GM12865 (cell line): ENCODE results near the gene CD72.
A peak's percentile ranks its signal among the peaks of the same experiment; 100 is the strongest.

Experiments
- DNase-seq: peaks from one replicate; pipeline ENCODE4 v3.0.0; 2010; ENCODE audit warnings: low read depth
- H3K4me3 ChIP-seq: 2 replicates; pipeline ENCODE4 v1.5.1; 2011; ENCODE audit warnings: mild to moderate bottlenecking, low read depth, low read length, control low read depth
- TF ChIP-seq, protein P1 (sequence below): IDR thresholded peaks from 2 replicates; pipeline ENCODE4 v1.5.1; 2011; ENCODE audit warnings: low read length, control low read depth, low read depth, inconsistent platforms; ENCODE audit not compliant: insufficient read depth; ENCODE audit errors: missing control alignments

CD72 gene

DNA sequence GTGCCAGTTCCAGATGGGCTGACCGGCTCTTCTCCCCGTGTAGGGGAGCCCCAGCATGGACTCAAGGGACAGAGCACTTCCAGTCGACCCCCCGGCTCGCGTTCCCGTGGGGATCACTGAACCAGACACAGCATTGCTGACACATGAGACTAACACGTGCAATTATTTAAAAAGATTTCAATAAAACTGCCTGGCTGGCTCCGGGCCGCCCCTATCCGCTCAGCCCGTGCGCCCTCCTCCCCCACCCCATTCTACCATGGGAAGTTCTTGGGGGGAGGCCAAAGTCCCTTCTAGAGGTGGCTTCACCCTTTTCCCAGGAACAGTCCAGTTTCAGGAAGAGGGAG is 8.4 kb downstream of the CD72 start:
- H3K4me3 ChIP-seq = no peak overlapping the region
- TF ChIP-seq, protein P1, sequence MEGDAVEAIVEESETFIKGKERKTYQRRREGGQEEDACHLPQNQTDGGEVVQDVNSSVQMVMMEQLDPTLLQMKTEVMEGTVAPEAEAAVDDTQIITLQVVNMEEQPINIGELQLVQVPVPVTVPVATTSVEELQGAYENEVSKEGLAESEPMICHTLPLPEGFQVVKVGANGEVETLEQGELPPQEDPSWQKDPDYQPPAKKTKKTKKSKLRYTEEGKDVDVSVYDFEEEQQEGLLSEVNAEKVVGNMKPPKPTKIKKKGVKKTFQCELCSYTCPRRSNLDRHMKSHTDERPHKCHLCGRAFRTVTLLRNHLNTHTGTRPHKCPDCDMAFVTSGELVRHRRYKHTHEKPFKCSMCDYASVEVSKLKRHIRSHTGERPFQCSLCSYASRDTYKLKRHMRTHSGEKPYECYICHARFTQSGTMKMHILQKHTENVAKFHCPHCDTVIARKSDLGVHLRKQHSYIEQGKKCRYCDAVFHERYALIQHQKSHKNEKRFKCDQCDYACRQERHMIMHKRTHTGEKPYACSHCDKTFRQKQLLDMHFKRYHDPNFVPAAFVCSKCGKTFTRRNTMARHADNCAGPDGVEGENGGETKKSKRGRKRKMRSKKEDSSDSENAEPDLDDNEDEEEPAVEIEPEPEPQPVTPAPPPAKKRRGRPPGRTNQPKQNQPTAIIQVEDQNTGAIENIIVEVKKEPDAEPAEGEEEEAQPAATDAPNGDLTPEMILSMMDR = no peak
- DNase-seq = no peak

DNA sequence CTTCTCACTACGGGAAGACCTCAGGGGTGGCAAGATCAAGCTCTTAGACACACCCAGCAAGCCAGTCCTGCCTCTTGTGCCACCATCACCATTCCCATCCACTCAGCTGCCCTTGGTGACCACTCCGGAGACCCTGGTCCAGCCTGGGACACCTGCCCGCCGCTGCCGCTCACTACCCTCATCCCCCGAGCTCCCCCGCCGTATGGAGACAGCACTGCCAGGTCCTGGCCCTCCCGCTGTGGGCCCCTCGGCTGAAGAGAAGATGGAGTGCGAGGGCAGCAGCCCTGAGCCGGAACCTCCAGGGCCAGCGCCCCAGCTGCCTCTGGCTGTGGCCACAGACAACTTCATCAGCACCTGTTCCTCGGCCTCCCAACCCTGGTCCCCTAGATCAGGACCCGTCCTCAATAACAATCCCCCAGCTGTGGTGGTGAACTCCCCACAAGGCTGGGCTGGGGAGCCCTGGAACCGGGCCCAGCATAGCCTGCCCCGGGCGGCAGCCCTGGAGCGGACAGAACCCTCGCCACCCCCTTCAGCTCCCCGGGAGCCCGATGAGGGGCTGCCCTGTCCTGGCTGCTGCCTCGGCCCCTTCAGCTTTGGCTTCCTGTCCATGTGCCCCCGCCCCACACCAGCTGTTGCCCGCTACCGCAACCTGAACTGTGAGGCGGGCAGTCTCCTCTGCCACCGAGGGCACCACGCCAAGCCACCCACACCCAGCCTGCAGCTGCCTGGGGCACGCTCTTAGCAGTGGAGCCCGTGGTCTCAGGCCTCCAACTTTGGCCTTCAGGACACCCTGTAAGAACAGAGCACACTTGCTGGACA is 9.0 kb downstream of the CD72 start:
- DNase-seq = no peak
- no peak overlapping the region for H3K4me3 ChIP-seq
- TF ChIP-seq, protein P1 = no peak

DNA sequence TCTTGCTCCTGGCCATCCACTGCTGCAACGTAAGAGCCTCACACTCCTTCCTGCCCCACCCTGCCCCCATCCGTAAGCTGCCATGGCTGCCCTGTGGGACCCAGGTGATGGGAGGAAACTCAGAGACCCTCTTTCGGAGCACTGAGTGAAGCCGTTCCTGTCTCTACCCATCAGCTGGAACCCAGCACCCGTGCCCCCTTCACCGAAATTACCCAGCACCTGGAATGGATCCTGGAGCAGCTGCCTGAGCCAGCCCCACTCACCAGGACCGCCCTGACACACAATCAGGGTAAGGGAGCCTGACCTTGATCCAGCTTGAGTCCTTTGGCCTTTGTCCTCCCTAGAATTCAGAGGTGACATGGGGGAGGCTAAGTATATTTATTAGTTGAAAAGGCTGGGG is 10.0 kb downstream of the CD72 start:
- no peak overlapping the region for H3K4me3 ChIP-seq
- DNase-seq = no peak
- TF ChIP-seq, protein P1 = no peak

DNA sequence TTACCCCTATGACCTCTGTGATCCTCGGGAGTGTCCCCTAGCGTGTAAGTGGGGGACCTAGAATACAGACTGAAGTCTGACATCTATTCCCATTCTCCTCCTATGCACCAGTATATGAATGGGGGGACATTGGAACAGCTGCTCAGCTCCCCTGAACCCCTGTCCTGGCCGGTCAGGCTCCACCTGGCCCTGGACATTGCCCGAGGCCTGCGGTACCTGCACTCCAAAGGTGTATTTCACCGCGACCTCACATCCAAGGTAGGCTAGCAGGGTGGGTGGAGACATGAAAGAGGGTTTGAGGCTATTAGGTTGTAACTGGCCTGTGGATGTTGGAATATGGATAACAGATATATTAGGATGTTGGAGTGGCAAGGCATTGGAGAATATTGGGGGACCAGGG is 11.5 kb downstream of the CD72 start:
- no peak for DNase-seq
- no peak overlapping the region for H3K4me3 ChIP-seq

DNA sequence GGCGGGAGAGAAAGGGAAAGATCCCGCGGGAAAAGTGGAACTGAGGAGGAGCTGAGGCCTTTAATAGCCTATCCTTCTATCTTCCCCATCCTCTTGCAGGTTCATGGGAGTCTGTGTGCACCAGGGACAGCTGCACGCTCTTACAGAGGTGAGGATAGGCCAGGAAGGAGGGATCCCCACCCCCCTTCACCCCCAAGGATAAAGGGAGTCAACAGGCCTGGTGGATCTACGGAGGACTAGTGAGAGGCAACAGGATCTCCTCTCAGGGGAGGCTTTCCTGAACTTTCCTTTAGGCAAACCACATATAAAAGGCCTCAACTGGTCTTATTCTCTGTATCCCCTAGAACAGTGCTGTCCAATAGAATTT is 12.1 kb downstream of the CD72 start:
- H3K4me3 ChIP-seq = peak overlapping the region; percentile 61
- TF ChIP-seq, protein P1 = no peak
- no peak for DNase-seq

More for the DNA sequence above, 11.5 kb downstream of the CD72 start:
- TF ChIP-seq, protein P1 = no peak

DNA sequence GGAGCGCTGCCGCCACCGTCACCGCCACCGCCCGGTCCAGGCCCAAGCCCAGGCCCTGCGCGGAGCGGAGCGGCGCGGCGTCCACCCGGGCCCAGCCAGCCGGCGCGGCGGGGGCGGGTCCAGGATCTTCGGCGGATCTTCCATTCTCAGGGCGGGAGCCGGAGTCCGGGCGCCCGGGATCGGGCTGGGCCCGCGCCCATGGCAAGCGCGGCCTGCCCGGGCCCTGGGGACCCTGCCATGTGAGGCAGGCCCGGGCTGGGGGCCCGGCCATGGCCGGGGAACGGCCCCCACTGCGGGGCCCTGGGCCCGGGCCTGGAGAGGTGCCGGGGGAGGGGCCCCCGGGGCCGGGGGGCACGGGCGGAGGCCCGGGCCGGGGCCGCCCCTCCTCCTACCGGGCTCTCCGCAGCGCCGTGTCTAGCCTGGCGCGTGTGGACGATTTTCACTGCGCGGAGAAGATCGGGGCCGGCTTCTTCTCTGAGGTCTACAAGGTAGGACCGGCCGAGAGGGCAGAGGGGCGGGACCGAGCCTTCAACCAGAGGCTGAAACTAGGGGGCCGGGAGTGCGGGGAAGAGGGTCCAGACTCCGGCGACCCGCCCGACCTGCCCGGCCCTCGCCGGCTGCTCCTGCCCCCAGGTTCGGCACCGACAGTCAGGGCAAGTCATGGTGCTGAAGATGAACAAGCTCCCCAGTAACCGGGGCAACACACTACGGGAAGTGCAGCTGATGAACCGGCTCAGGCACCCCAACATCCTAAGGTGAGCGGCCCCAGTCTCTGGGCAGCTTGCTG is 12.7 kb downstream of the CD72 start:
- H3K4me3 ChIP-seq = peak overlapping the region; percentile 61
- DNase-seq = peak; percentile 44
- TF ChIP-seq, protein P1 = no peak
